Measurements from ENCODE around the gene ADCY9. TPM values are rescaled to one million over a fixed set of nuclear protein-coding genes. Genes with fewer than 3 reads are reported as not detected.

ADCY9 gene
- total and polyA plus RNA-seq, 7 experiments from 2014 or later: 0.46 to 14.3 (median 4.2) TPM

DNA sequence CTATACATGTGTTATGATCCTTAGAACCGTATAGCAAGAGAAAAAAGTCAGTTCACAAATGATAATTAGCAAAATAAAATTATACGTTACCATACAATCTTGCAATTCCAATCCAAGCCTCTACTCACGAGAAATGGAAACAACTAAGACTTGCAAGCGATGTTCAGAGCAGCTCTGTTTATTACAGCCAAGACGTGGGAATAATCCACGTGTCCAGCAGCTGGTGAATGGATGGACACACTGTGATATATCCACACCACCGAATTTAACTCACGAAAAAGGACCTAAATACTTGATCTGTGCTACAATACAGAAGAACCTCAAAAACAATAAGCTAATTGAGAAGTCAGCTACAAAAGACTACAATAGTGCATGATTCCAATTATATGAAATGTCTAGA lies 88.1 kb downstream of the ADCY9 start:
- intact Hi-C loops (cut with micrococcal nuclease): no loop called here
- peaks cover 0 to 12% (median 3%) of the 10 kb centered on the region in 5 donors for H3K36me3 Mint-ChIP-seq
- H3K9me3 ChIP-seq (ENCODE audit: control insufficient read depth in 2 of 3, low read length in 3 of 3): no peaks in the 10 kb centered on the region
- POLR2A ChIA-PET: no interaction called here
- no peak overlapping the region for H3K4me3 ChIP-seq (ENCODE audit: low read length)
- H3K27ac ChIP-seq (ENCODE audit: low read depth, low read length): no peak overlapping the region
- no peak overlapping the region for H3K27ac Mint-ChIP-seq
- H3K36me3 ChIP-seq (ENCODE audit: control insufficient read depth in 2 of 3, insufficient read depth in 3 of 3, low read length in 3 of 3): no peaks in the 10 kb centered on the region
- CTCF ChIA-PET: no interaction called here
- H3K27me3 Mint-ChIP-seq: no peaks in the 10 kb centered on the region
- ATAC-seq: no peak
- peaks cover 2 to 24% (median 13%) of the 10 kb centered on the region in 7 donors for H3K4me1 Mint-ChIP-seq
- no peak overlapping the region for H3K4me3 Mint-ChIP-seq
- DNase-seq: no peak
- H3K4me1 ChIP-seq (ENCODE audit: control insufficient read depth in 2 of 2, insufficient read depth in 2 of 2, low read length in 2 of 2): no peaks in the 10 kb centered on the region
- H3K9me3 Mint-ChIP-seq: peaks cover 0 to 2% (median 0%) of the 10 kb centered on the region in 11 donors
- H3K27me3 ChIP-seq (ENCODE audit: control insufficient read depth in 2 of 2, insufficient read depth in 2 of 2, low read length in 2 of 2): no peaks in the 10 kb centered on the region

DNA sequence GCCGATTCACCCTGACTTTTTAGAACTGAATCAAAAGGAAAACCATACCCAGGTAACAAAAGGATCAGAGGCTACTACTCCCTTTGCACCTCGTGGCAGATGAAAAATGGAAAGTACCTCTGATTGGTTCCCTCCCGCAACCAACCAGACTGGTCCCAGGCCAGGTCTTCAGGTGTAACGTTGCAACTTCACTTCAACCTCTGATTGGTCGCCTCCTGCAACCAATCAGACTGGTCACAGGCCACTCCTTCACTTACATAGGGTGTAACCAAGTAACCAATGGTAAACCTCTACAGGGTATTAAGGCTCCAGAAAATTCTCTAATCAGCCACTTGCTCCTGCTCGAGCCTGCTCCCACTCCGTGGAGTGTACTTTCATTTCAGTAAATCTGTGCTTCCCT lies 89.4 kb downstream of the ADCY9 start:
- no peaks in the 10 kb centered on the region for H3K36me3 ChIP-seq (ENCODE audit: control insufficient read depth in 2 of 3, insufficient read depth in 3 of 3, low read length in 3 of 3)
- H3K4me1 Mint-ChIP-seq: peaks cover 4 to 19% (median 10%) of the 10 kb centered on the region in 7 donors
- H3K4me3 ChIP-seq (ENCODE audit: low read length): no peak overlapping the region
- H3K4me3 Mint-ChIP-seq: no peak overlapping the region
- H3K4me1 ChIP-seq (ENCODE audit: control insufficient read depth in 2 of 2, insufficient read depth in 2 of 2, low read length in 2 of 2): no peaks in the 10 kb centered on the region
- H3K27ac ChIP-seq (ENCODE audit: low read depth, low read length): no peak overlapping the region
- ChIA-PET POLR2A (no interaction called here), CTCF (no interaction called here)
- no peak for ATAC-seq
- no peak overlapping the region for H3K27ac Mint-ChIP-seq
- intact Hi-C loops (cut with micrococcal nuclease): no loop called here
- H3K27me3 ChIP-seq (ENCODE audit: control insufficient read depth in 2 of 2, insufficient read depth in 2 of 2, low read length in 2 of 2): no peaks in the 10 kb centered on the region
- peaks cover 0 to 12% (median 3%) of the 10 kb centered on the region in 5 donors for H3K36me3 Mint-ChIP-seq
- H3K27me3 Mint-ChIP-seq: no peaks in the 10 kb centered on the region
- H3K9me3 Mint-ChIP-seq: peaks cover 0 to 2% (median 0%) of the 10 kb centered on the region in 11 donors
- no peak for DNase-seq
- no peaks in the 10 kb centered on the region for H3K9me3 ChIP-seq (ENCODE audit: control insufficient read depth in 2 of 3, low read length in 3 of 3)

- POLR2A ChIA-PET: no interaction called here
- peaks cover 0 to 14% (median 7%) of the 10 kb centered on the region in 7 donors for H3K4me1 Mint-ChIP-seq
- CTCF ChIA-PET: no interaction called here
- Histone ChIP-seq H3K27ac (ENCODE audit: low read depth, low read length) (no peak overlapping the region), H3K4me3 (ENCODE audit: low read length) (no peak overlapping the region), H3K9me3 (ENCODE audit: control insufficient read depth in 2 of 3, low read length in 3 of 3) (no peaks in the 10 kb centered on the region), H3K36me3 (ENCODE audit: control insufficient read depth in 2 of 3, insufficient read depth in 3 of 3, low read length in 3 of 3) (no peaks in the 10 kb centered on the region), H3K4me1 (ENCODE audit: control insufficient read depth in 2 of 2, insufficient read depth in 2 of 2, low read length in 2 of 2) (no peaks in the 10 kb centered on the region), H3K27me3 (ENCODE audit: control insufficient read depth in 2 of 2, insufficient read depth in 2 of 2, low read length in 2 of 2) (no peaks in the 10 kb centered on the region)
- intact Hi-C loops (cut with micrococcal nuclease): no loop called here
- no peak for DNase-seq
- H3K9me3 Mint-ChIP-seq: no peaks in the 10 kb centered on the region
- no peak overlapping the region for H3K27ac Mint-ChIP-seq
- H3K4me3 Mint-ChIP-seq: no peak overlapping the region
- H3K36me3 Mint-ChIP-seq: peaks cover 0 to 12% (median 3%) of the 10 kb centered on the region in 5 donors
- ATAC-seq: no peak
- no peaks in the 10 kb centered on the region for H3K27me3 Mint-ChIP-seq
These were observed 90.8 kb downstream of the ADCY9 start for GRCh38 chr16:4025428-4025827.

DNA sequence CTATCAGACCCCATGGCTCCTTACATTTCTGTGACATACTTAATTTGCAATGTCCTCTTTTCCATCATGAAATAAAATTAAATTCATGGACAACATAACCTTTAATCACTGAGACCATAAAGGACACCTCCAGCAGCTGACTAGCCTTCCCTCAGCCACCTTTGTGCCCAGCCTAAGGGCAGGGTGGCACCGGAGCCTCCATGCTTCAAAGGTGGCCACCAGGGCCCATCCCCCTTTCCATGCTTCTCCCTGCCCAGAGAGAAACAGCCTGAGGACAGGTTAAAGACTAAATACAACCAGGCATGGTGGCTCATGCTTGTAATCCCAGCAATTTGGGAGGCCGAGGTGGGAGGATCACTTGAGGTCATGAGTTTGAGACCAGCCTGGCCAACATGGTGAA lies 94.3 kb downstream of the ADCY9 start:
- no peak overlapping the region for H3K27ac Mint-ChIP-seq
- no peaks in the 10 kb centered on the region for H3K9me3 Mint-ChIP-seq

DNA sequence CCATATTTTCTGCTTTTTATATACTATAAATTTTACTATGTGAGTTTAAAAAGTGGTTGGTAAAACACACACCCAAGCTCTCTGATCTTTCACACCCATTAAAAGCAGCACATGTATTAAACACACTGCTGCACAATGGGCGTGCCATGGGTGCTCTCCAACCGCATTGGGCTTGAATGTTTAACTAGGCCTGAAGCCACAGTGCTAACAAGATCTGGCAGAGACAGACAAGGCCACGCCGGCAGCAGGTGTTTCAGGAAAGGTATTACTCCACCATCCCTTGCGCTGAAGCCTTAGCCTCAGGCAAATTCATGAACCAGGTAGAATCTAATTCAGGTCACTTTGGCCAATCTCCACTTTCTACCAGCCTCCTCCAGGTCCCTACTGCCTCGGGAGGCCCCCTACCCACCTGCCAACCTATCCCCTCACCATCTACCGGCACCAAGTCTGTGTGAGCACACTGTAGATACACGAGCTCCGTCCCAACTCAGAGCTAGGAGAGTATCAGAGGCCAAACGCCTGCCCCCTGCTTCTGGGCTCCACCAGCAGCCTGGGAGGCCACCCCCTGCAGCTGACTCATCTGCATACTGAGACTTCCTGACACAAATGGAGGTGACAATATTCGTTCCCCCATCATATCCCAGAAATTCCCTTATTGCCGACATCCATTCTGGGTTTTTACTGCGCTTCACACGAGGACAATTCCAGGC lies 95.0 kb downstream of the ADCY9 start:
- CTCF ChIA-PET: no interaction called here
- ATAC-seq (no peak), DNase-seq (no peak)
- Mint-ChIP-seq H3K4me3 (no peak overlapping the region), H3K36me3 (peaks cover 0 to 9% (median 3%) of the 10 kb centered on the region in 5 donors), H3K4me1 (peaks cover 0 to 20% (median 10%) of the 10 kb centered on the region in 7 donors), H3K9me3 (peaks cover 0 to 3% (median 0%) of the 10 kb centered on the region in 11 donors), H3K27ac (no peak overlapping the region), H3K27me3 (no peaks in the 10 kb centered on the region)
- no peaks in the 10 kb centered on the region for H3K27me3 ChIP-seq (ENCODE audit: control insufficient read depth in 2 of 2, insufficient read depth in 2 of 2, low read length in 2 of 2)
- H3K4me3 ChIP-seq (ENCODE audit: low read length): no peak overlapping the region
- H3K4me1 ChIP-seq (ENCODE audit: control insufficient read depth in 2 of 2, insufficient read depth in 2 of 2, low read length in 2 of 2): no peaks in the 10 kb centered on the region
- H3K27ac ChIP-seq (ENCODE audit: low read depth, low read length): no peak overlapping the region
- POLR2A ChIA-PET: no interaction called here
- intact Hi-C loops (cut with micrococcal nuclease): no loop called here
- no peaks in the 10 kb centered on the region for H3K9me3 ChIP-seq (ENCODE audit: control insufficient read depth in 2 of 3, low read length in 3 of 3)
- no peaks in the 10 kb centered on the region for H3K36me3 ChIP-seq (ENCODE audit: control insufficient read depth in 2 of 3, insufficient read depth in 3 of 3, low read length in 3 of 3)

More for the DNA sequence above, 94.3 kb downstream of the ADCY9 start:
- DNase-seq: no peak
- no peak overlapping the region for H3K4me3 ChIP-seq (ENCODE audit: low read length)
- H3K9me3 ChIP-seq (ENCODE audit: control insufficient read depth in 2 of 3, low read length in 3 of 3): no peaks in the 10 kb centered on the region
- Mint-ChIP-seq H3K36me3 (peaks cover 0 to 9% (median 0%) of the 10 kb centered on the region in 5 donors), H3K27me3 (no peaks in the 10 kb centered on the region), H3K4me3 (no peak overlapping the region), H3K4me1 (peaks cover 0 to 18% (median 4%) of the 10 kb centered on the region in 7 donors)
- POLR2A ChIA-PET: no interaction called here
- no peaks in the 10 kb centered on the region for H3K36me3 ChIP-seq (ENCODE audit: control insufficient read depth in 2 of 3, insufficient read depth in 3 of 3, low read length in 3 of 3)
- no peaks in the 10 kb centered on the region for H3K4me1 ChIP-seq (ENCODE audit: control insufficient read depth in 2 of 2, insufficient read depth in 2 of 2, low read length in 2 of 2)
- CTCF ChIA-PET: no interaction called here
- ATAC-seq: no peak
- intact Hi-C loops (cut with micrococcal nuclease): no loop called here
- no peak overlapping the region for H3K27ac ChIP-seq (ENCODE audit: low read depth, low read length)
- no peaks in the 10 kb centered on the region for H3K27me3 ChIP-seq (ENCODE audit: control insufficient read depth in 2 of 2, insufficient read depth in 2 of 2, low read length in 2 of 2)

- intact Hi-C loops (cut with micrococcal nuclease): no loop called here
- no peaks in the 10 kb centered on the region for H3K4me1 ChIP-seq (ENCODE audit: control insufficient read depth in 2 of 2, insufficient read depth in 2 of 2, low read length in 2 of 2)
These were observed 96.9 kb downstream of the ADCY9 start for GRCh38 chr16:4019371-4019791.

DNA sequence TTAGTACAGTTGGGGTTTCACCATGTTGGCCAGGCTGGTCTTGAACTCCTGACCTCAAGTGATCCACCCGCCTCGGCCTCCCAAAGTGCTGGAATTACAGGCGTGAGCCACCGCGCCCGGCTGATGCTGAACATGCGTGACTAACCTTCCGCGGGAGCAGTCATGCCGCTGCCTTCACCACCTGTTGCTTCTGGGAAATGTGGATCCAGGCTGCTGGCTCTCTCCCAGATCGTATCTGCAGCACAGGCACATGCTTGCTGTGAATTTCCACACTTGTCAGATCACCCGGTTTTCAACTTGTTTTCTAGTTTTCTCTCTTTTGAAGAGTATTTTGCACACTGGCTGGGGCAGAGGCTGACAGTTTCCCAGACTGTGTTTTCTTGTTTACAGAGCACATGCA lies 97.9 kb downstream of the ADCY9 start:
- H3K27ac Mint-ChIP-seq: peak overlapping the region in 1 of 9 donors; percentile 46
- ATAC-seq (no peak), DNase-seq (no peak)
- no peaks in the 10 kb centered on the region for H3K4me1 ChIP-seq (ENCODE audit: control insufficient read depth in 2 of 2, insufficient read depth in 2 of 2, low read length in 2 of 2)
- H3K4me3 ChIP-seq (ENCODE audit: low read length): no peak overlapping the region
- H3K36me3 ChIP-seq (ENCODE audit: control insufficient read depth in 2 of 3, insufficient read depth in 3 of 3, low read length in 3 of 3): no peaks in the 10 kb centered on the region
- peaks cover 0 to 3% (median 0%) of the 10 kb centered on the region in 11 donors for H3K9me3 Mint-ChIP-seq
- H3K36me3 Mint-ChIP-seq: peaks cover 0 to 5% (median 0%) of the 10 kb centered on the region in 5 donors
- H3K27me3 ChIP-seq (ENCODE audit: control insufficient read depth in 2 of 2, insufficient read depth in 2 of 2, low read length in 2 of 2): no peaks in the 10 kb centered on the region
- peaks cover 0 to 24% (median 10%) of the 10 kb centered on the region in 7 donors for H3K4me1 Mint-ChIP-seq
- no peaks in the 10 kb centered on the region for H3K27me3 Mint-ChIP-seq
- no peak overlapping the region for H3K27ac ChIP-seq (ENCODE audit: low read depth, low read length)
- H3K9me3 ChIP-seq (ENCODE audit: control insufficient read depth in 2 of 3, low read length in 3 of 3): no peaks in the 10 kb centered on the region
- CTCF ChIA-PET: no interaction called here
- no peak overlapping the region for H3K4me3 Mint-ChIP-seq
- POLR2A ChIA-PET: no interaction called here
- intact Hi-C loops (cut with micrococcal nuclease): no loop called here

More at GRCh38 chr16:4019371-4019791, 96.9 kb downstream of the ADCY9 start:
- Mint-ChIP-seq H3K27ac (peak overlapping the region in 1 of 9 donors; percentile 87), H3K4me1 (peaks cover 0 to 24% (median 10%) of the 10 kb centered on the region in 7 donors), H3K9me3 (peaks cover 0 to 3% (median 0%) of the 10 kb centered on the region in 11 donors), H3K4me3 (peak overlapping the region in 2 of 10 donors; percentile 47 to 66), H3K27me3 (no peaks in the 10 kb centered on the region), H3K36me3 (peaks cover 0 to 5% (median 0%) of the 10 kb centered on the region in 5 donors)
- ChIA-PET POLR2A (no interaction called here), CTCF (no interaction called here)
- Histone ChIP-seq H3K9me3 (ENCODE audit: control insufficient read depth in 2 of 3, low read length in 3 of 3) (no peaks in the 10 kb centered on the region), H3K36me3 (ENCODE audit: control insufficient read depth in 2 of 3, insufficient read depth in 3 of 3, low read length in 3 of 3) (no peaks in the 10 kb centered on the region), H3K4me3 (ENCODE audit: low read length) (no peak overlapping the region), H3K27ac (ENCODE audit: low read depth, low read length) (no peak overlapping the region), H3K27me3 (ENCODE audit: control insufficient read depth in 2 of 2, insufficient read depth in 2 of 2, low read length in 2 of 2) (no peaks in the 10 kb centered on the region)
- DNase-seq (no peak), ATAC-seq (no peak)
